HEK293 (cell line): ENCODE results near the gene CCBE1.

Experiments
- CTCF ChIP-seq: fragments of 450-650 bp; formaldehyde crosslinking; IDR thresholded peaks from 2 replicates; pipeline ENCODE4 v1.5.1; 2016; ENCODE audit warnings: missing biosample characterization, missing genetic modification characterization
- PATZ1 ChIP-seq: fragments of 450-650 bp; formaldehyde crosslinking; IDR thresholded peaks from 2 replicates; pipeline ENCODE4 v1.5.1; 2016; ENCODE audit warnings: missing biosample characterization, missing genetic modification characterization
- ZBTB49 ChIP-seq: fragments of 450-650 bp; formaldehyde crosslinking; IDR thresholded peaks from 2 replicates; pipeline ENCODE4 v1.5.1; 2016; ENCODE audit warnings: missing biosample characterization, missing genetic modification characterization, low read depth
- ZNF121 ChIP-seq: fragments of 450-650 bp; formaldehyde crosslinking; IDR thresholded peaks from 2 replicates; pipeline ENCODE4 v1.5.1; 2016; ENCODE audit warnings: missing biosample characterization, missing genetic modification characterization
- ZNF169 ChIP-seq: fragments of 450-650 bp; formaldehyde crosslinking; IDR thresholded peaks from 2 replicates; pipeline ENCODE4 v1.5.1; 2016; ENCODE audit warnings: missing biosample characterization, missing genetic modification characterization
- ZNF292 ChIP-seq: fragments of 450-650 bp; formaldehyde crosslinking; IDR thresholded peaks from 2 replicates; pipeline ENCODE4 v1.5.1; 2016; ENCODE audit warnings: low read depth, missing biosample characterization, missing genetic modification characterization, borderline replicate concordance
- TF ChIP-seq, protein P1 (sequence below): fragments of 450-650 bp; formaldehyde crosslinking; IDR thresholded peaks from 2 replicates; pipeline ENCODE4 v1.5.1; 2016; ENCODE audit warnings: missing biosample characterization, missing genetic modification characterization, low read depth

GRCh38 chr18:59565957-59566356, 131.3 kb downstream of the CCBE1 start:
- TF ChIP-seq, protein P1, sequence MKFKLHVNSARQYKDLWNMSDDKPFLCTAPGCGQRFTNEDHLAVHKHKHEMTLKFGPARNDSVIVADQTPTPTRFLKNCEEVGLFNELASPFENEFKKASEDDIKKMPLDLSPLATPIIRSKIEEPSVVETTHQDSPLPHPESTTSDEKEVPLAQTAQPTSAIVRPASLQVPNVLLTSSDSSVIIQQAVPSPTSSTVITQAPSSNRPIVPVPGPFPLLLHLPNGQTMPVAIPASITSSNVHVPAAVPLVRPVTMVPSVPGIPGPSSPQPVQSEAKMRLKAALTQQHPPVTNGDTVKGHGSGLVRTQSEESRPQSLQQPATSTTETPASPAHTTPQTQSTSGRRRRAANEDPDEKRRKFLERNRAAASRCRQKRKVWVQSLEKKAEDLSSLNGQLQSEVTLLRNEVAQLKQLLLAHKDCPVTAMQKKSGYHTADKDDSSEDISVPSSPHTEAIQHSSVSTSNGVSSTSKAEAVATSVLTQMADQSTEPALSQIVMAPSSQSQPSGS: no peak
- TF ChIP-seq ZNF121 (no peak), PATZ1 (tag by site-specific recombination) (no peak), ZNF292 (no peak), ZNF169 (tag by site-specific recombination) (no peak), ZBTB49 (tag by site-specific recombination) (no peak), CTCF (tag by site-specific recombination) (no peak)
